ENCODE data around the gene C19orf12.

DNA sequence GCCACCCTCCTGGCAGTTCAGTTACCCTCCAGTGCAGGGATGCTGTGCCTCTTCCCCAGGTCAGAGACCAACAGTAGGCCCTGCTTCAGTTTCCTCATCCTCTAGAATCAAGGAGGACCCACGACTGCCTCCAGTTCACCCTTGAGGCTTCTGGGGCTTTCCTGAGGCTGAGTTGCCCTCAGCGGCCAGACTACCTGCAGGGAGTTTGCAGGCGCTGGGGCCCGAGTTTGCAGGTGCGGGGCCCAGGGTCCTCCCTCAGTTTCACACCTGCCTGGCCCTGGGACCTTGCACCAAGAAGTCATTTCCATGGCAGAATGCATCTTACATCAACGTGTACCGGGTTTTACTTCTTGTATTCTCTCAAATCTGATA, 38.9 kb upstream of the C19orf12 start:
- TF ChIP-seq, protein P1, sequence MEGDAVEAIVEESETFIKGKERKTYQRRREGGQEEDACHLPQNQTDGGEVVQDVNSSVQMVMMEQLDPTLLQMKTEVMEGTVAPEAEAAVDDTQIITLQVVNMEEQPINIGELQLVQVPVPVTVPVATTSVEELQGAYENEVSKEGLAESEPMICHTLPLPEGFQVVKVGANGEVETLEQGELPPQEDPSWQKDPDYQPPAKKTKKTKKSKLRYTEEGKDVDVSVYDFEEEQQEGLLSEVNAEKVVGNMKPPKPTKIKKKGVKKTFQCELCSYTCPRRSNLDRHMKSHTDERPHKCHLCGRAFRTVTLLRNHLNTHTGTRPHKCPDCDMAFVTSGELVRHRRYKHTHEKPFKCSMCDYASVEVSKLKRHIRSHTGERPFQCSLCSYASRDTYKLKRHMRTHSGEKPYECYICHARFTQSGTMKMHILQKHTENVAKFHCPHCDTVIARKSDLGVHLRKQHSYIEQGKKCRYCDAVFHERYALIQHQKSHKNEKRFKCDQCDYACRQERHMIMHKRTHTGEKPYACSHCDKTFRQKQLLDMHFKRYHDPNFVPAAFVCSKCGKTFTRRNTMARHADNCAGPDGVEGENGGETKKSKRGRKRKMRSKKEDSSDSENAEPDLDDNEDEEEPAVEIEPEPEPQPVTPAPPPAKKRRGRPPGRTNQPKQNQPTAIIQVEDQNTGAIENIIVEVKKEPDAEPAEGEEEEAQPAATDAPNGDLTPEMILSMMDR (IDR thresholded peaks at IDR 0.05; ENCODE audit: poor library complexity, severe bottlenecking): no peak
- no peak for TF ChIP-seq RAD21 (conservative IDR thresholded peaks at IDR 0.05)
- TF ChIP-seq, protein P2, sequence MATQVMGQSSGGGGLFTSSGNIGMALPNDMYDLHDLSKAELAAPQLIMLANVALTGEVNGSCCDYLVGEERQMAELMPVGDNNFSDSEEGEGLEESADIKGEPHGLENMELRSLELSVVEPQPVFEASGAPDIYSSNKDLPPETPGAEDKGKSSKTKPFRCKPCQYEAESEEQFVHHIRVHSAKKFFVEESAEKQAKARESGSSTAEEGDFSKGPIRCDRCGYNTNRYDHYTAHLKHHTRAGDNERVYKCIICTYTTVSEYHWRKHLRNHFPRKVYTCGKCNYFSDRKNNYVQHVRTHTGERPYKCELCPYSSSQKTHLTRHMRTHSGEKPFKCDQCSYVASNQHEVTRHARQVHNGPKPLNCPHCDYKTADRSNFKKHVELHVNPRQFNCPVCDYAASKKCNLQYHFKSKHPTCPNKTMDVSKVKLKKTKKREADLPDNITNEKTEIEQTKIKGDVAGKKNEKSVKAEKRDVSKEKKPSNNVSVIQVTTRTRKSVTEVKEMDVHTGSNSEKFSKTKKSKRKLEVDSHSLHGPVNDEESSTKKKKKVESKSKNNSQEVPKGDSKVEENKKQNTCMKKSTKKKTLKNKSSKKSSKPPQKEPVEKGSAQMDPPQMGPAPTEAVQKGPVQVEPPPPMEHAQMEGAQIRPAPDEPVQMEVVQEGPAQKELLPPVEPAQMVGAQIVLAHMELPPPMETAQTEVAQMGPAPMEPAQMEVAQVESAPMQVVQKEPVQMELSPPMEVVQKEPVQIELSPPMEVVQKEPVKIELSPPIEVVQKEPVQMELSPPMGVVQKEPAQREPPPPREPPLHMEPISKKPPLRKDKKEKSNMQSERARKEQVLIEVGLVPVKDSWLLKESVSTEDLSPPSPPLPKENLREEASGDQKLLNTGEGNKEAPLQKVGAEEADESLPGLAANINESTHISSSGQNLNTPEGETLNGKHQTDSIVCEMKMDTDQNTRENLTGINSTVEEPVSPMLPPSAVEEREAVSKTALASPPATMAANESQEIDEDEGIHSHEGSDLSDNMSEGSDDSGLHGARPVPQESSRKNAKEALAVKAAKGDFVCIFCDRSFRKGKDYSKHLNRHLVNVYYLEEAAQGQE (IDR thresholded peaks at IDR 0.05; ENCODE audit: borderline replicate concordance): no peak

Measured in neural cell (in vitro differentiated cells).